ENCODE measurements around the gene BUD31. TPM values are rescaled to one million over a fixed set of nuclear protein-coding genes. Genes with fewer than 3 reads are reported as not detected.
A peak's percentile ranks its signal among the peaks of the same experiment; 100 is the strongest.
"Not testable (repeated sequence)": the region's sequence is repeated elsewhere in the genome, so short reads cannot be mapped to it uniquely, and the experiment has no call there.

BUD31 gene
- total RNA-seq, 2 donors from 2014 or later: 96.1 to 138 TPM

- no peaks in the 10 kb centered on the region for H3K27me3 Mint-ChIP-seq
- H3K9me3 Mint-ChIP-seq: no peaks in the 10 kb centered on the region
- H3K36me3 Mint-ChIP-seq (ENCODE audit: low read depth): peaks cover 45% of the 10 kb centered on the region
- H3K27ac Mint-ChIP-seq: peak within 1 kb of the TSS; percentile 68
- peak; percentile 74 for ATAC-seq (replicated peaks)
- peaks cover 9% of the 10 kb centered on the region for H3K4me1 Mint-ChIP-seq
- peak within 1 kb of the TSS; percentile 86 for H3K4me3 Mint-ChIP-seq
These were observed 34.4 kb upstream of the BUD31 start, which contains the start of gene ARPC1B for GRCh38 chr7:99374111-99375064. ARPC1B (plus strand) TSS chr7:99374730; CDS start chr7:99385715, 10,985 bp downstream.

- Mint-ChIP-seq H3K9me3 (no peaks in the 10 kb centered on the region), H3K4me3 (peak overlapping the region; percentile 86), H3K27me3 (no peaks in the 10 kb centered on the region), H3K27ac (no peak overlapping the region), H3K36me3 (ENCODE audit: low read depth) (peaks cover 53% of the 10 kb centered on the region), H3K4me1 (peaks cover 15% of the 10 kb centered on the region)
- ATAC-seq (replicated peaks): peak; percentile 60
These were observed 33.5 kb upstream of the BUD31 start for GRCh38 chr7:99375070-99375807.

- peaks cover 31% of the 10 kb centered on the region for H3K4me1 Mint-ChIP-seq
- no peaks in the 10 kb centered on the region for H3K9me3 Mint-ChIP-seq
- peak overlapping the region; percentile 96 for H3K27ac Mint-ChIP-seq
These were observed 29.7 kb upstream of the BUD31 start for GRCh38 chr7:99379043-99379577.

GRCh38 chr7:99379693-99380031, 29.1 kb upstream of the BUD31 start:
- H3K9me3 Mint-ChIP-seq; ATAC-seq (replicated peaks); H3K27me3 Mint-ChIP-seq: not testable (repeated sequence)
- Mint-ChIP-seq H3K4me1 (peaks cover 31% of the 10 kb centered on the region), H3K36me3 (ENCODE audit: low read depth) (peaks cover 85% of the 10 kb centered on the region), H3K4me3 (peak overlapping the region; percentile 86), H3K27ac (peak overlapping the region; percentile 96)

More at GRCh38 chr7:99379043-99379577, 29.7 kb upstream of the BUD31 start:
- ATAC-seq (replicated peaks): peak; percentile 45
- Mint-ChIP-seq H3K4me3 (peak overlapping the region; percentile 86), H3K27me3 (no peaks in the 10 kb centered on the region), H3K36me3 (ENCODE audit: low read depth) (peaks cover 80% of the 10 kb centered on the region)

- H3K4me1 Mint-ChIP-seq: peaks cover 31% of the 10 kb centered on the region
- H3K4me3 Mint-ChIP-seq: peak overlapping the region; percentile 86
- peaks cover 90% of the 10 kb centered on the region for H3K36me3 Mint-ChIP-seq (ENCODE audit: low read depth)
These were observed 28.5 kb upstream of the BUD31 start for GRCh38 chr7:99380032-99380822.

GRCh38 chr7:99380823-99381663, 27.7 kb upstream of the BUD31 start:
- H3K9me3 Mint-ChIP-seq: no peaks in the 10 kb centered on the region
- peak overlapping the region; percentile 96 for H3K27ac Mint-ChIP-seq
- peaks cover 92% of the 10 kb centered on the region for H3K36me3 Mint-ChIP-seq (ENCODE audit: low read depth)
- H3K4me3 Mint-ChIP-seq: peak overlapping the region; percentile 86
- ATAC-seq (replicated peaks): peak; percentile 85
- peaks cover 31% of the 10 kb centered on the region for H3K4me1 Mint-ChIP-seq
- H3K27me3 Mint-ChIP-seq: no peaks in the 10 kb centered on the region

More at GRCh38 chr7:99380032-99380822, 28.5 kb upstream of the BUD31 start:
- peak; percentile 35 for ATAC-seq (replicated peaks)
- H3K9me3 Mint-ChIP-seq: no peaks in the 10 kb centered on the region
- H3K27me3 Mint-ChIP-seq: no peaks in the 10 kb centered on the region
- H3K27ac Mint-ChIP-seq: peak overlapping the region; percentile 96

- Mint-ChIP-seq H3K4me1 (peaks cover 31% of the 10 kb centered on the region), H3K4me3 (peak overlapping the region; percentile 86), H3K36me3 (ENCODE audit: low read depth) (peaks cover 92% of the 10 kb centered on the region), H3K9me3 (no peaks in the 10 kb centered on the region), H3K27me3 (no peaks in the 10 kb centered on the region), H3K27ac (peak overlapping the region; percentile 96)
- no peak for ATAC-seq (replicated peaks)
These were observed 27.1 kb upstream of the BUD31 start for GRCh38 chr7:99381664-99382075.

GRCh38 chr7:99383203-99383602, 25.6 kb upstream of the BUD31 start:
- H3K4me3 Mint-ChIP-seq: peak overlapping the region; percentile 47
- no peak for ATAC-seq (replicated peaks)
- no peaks in the 10 kb centered on the region for H3K9me3 Mint-ChIP-seq
- H3K27me3 Mint-ChIP-seq: no peaks in the 10 kb centered on the region
- H3K27ac Mint-ChIP-seq: peak overlapping the region; percentile 84
- peaks cover 28% of the 10 kb centered on the region for H3K4me1 Mint-ChIP-seq
- peaks cover 92% of the 10 kb centered on the region for H3K36me3 Mint-ChIP-seq (ENCODE audit: low read depth)

GRCh38 chr7:99383791-99384370, 24.9 kb upstream of the BUD31 start:
- Mint-ChIP-seq H3K4me3 (peak overlapping the region; percentile 47), H3K9me3 (no peaks in the 10 kb centered on the region), H3K27ac (peak overlapping the region; percentile 84), H3K36me3 (ENCODE audit: low read depth) (peaks cover 92% of the 10 kb centered on the region), H3K27me3 (no peaks in the 10 kb centered on the region), H3K4me1 (peaks cover 27% of the 10 kb centered on the region)
- ATAC-seq (replicated peaks): no peak

- Mint-ChIP-seq H3K27me3 (no peaks in the 10 kb centered on the region), H3K9me3 (no peaks in the 10 kb centered on the region), H3K36me3 (ENCODE audit: low read depth) (peaks cover 92% of the 10 kb centered on the region), H3K27ac (peak overlapping the region; percentile 84), H3K4me1 (peaks cover 22% of the 10 kb centered on the region), H3K4me3 (no peak overlapping the region)
- ATAC-seq (replicated peaks): no peak
These were observed 24.2 kb upstream of the BUD31 start for GRCh38 chr7:99384523-99384922.

GRCh38 chr7:99385564-99385963, 23.2 kb upstream of the BUD31 start:
- H3K9me3 Mint-ChIP-seq: no peaks in the 10 kb centered on the region
- no peaks in the 10 kb centered on the region for H3K27me3 Mint-ChIP-seq
- peak overlapping the region; percentile 61 for H3K27ac Mint-ChIP-seq
- H3K36me3 Mint-ChIP-seq (ENCODE audit: low read depth): peaks cover 92% of the 10 kb centered on the region
- no peak overlapping the region for H3K4me3 Mint-ChIP-seq
- peaks cover 15% of the 10 kb centered on the region for H3K4me1 Mint-ChIP-seq
- no peak for ATAC-seq (replicated peaks)

- ATAC-seq (replicated peaks): peak; percentile 50
- Mint-ChIP-seq H3K27me3 (no peaks in the 10 kb centered on the region), H3K9me3 (no peaks in the 10 kb centered on the region), H3K4me3 (no peak overlapping the region), H3K4me1 (peaks cover 9% of the 10 kb centered on the region), H3K36me3 (ENCODE audit: low read depth) (peaks cover 93% of the 10 kb centered on the region), H3K27ac (no peak overlapping the region)
These were observed 22.1 kb upstream of the BUD31 start for GRCh38 chr7:99386584-99387238.
